HG02623 (cell line): ENCODE results near the gene ABCC1.
"Not testable (repeated sequence)": the region's sequence is repeated elsewhere in the genome, so short reads cannot be mapped to it uniquely, and the experiment has no call there.

Experiments used
- ATAC-seq: cut with Tn5 transposase; IDR thresholded peaks from one replicate; pipeline ENCODE4 v1.9.1; 2021; ENCODE audit warnings: moderate library complexity; ENCODE audit not compliant: unreplicated experiment

Gene ABCC1

DNA sequence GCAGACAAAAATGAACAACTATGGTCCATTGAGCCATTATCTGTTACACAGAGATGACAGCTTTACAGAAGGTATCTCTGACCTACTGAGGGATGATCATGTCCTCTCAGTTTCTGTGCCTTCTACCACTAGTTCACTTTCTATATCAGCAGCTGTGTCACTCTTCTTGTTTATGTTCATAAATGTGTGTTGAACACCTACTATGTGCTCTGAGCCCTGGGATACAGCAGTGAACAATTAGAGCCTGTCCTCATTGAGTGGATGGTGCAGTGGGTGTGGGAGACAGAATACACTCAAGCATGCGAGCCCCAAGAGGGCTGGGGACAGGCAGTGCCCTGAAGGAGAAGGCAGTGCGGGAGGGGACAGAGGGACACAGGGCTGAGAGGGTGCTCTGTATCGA is 181.8 kb downstream of the ABCC1 start:
- ATAC-seq = no peak

DNA sequence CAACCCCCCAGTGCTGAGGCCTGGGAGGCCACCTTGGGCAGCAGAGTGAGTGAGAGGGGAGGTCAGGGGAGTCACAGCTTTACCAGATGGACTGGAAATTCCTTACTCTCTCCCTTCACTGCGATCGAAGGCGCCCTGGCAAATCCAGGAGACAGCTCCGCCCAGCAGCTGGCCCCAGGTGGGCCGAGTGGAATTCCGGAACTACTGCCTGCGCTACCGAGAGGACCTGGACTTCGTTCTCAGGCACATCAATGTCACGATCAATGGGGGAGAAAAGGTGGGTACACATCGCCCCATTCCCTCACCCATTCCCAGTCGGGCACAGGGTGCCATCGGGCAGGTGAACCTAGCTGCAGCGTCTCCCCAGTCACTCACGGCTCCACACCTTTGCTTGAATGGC is 182.2 kb downstream of the ABCC1 start:
- ATAC-seq = no peak

DNA sequence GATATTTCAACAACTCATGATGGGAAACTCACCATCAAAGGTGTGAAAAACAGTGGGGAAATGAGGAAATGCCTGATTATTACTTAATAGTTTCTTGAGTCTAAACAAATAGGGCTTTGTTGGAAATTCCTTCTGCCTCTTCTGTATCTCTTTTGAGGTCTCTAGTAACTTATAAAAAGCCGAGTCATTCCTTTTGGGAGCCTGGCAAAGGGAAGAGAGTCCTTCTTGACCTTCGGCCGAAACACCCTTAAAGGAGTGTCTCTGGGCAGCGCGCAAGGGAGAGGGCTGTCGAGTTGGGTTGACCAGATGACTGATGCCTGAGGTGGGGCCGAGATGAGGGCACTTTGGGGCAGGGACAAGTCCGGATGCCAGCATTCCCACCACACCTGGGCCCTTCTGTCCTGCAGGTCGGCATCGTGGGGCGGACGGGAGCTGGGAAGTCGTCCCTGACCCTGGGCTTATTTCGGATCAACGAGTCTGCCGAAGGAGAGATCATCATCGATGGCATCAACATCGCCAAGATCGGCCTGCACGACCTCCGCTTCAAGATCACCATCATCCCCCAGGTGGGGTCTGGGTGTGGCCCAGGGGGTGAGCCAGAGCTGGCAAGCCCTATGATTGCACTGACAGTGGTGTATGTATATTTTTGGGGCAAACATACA is 184.7 kb downstream of the ABCC1 start:
- no peak for ATAC-seq

DNA sequence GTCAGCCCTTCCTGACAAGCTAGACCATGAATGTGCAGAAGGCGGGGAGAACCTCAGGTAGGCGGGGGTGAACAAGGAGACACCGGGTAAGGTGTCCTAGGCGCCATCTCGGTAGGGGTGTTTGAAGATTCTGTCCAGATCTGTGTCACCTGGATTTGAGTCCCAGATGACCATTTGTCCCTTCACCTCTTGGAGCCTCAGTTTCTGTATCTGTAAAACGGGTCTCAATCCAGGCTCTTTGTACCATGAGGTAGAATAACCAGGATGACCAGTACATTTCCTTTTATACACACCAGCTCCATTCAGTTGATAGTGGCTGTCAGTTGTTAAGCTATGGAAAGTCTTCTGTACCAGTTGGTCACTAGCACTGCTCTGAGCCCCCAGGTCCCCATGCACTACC is 187.2 kb downstream of the ABCC1 start:
- no peak for ATAC-seq

DNA sequence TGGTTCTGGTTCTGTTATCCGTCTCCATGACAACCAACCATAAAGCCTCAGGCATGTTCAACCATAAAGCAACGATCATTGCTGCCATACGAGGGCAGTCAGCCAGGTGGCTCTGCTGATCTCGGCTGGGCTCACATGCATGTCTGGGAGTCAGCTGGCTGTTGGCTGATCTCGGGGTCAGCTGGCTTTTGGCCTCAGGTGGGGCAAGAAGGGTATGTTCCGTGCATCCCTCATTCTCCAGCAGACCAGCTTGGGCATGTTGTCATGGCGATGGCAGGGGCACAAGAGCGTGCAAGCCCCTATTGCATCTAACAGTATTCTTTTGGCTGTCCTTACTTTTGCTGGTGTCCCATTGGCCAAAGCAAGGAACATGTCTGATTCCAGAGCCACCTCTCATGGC is 187.7 kb downstream of the ABCC1 start:
- no peak for ATAC-seq

DNA sequence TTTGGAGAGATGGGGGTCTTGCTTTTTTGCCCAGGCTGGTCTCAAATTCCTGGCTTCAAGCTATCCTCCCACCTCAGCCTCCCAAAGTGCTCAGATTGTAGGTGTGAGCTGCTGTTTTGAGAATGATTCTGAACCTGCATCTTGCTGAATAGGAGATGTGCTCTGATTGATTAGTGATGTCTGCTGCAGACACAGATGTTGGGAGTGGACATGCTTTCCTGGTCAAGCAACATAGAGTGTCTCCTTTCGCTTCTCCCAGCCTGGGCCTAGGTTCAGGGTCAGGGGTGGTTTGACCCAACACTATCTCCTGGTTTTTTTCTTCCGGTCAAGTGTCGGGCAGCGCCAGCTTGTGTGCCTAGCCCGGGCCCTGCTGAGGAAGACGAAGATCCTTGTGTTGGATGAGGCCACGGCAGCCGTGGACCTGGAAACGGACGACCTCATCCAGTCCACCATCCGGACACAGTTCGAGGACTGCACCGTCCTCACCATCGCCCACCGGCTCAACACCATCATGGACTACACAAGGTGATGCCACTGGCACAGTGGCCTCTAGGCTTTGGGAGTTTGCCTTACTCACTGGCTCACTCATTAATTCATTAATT is 188.7 kb downstream of the ABCC1 start:
- no peak for ATAC-seq

DNA sequence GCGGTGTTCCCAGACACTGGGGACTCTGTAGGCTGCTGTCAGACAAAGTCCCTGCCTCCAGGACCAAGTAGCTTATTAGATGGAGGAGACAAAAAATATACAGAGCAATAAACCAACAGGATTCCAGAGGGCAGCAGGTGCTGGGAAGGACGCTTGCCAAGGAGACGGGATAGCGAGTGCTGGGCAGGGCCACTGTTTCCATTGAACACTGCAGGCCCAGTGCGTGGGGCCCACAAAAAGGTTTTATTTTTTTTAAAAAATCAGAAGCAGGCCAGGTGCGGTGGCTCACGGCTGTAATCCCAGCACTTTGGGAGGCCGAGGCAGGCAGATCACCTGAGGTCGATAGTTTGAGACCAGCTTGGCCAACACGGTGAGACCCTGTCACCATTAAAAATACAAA is 189.6 kb downstream of the ABCC1 start:
- no peak for ATAC-seq

DNA sequence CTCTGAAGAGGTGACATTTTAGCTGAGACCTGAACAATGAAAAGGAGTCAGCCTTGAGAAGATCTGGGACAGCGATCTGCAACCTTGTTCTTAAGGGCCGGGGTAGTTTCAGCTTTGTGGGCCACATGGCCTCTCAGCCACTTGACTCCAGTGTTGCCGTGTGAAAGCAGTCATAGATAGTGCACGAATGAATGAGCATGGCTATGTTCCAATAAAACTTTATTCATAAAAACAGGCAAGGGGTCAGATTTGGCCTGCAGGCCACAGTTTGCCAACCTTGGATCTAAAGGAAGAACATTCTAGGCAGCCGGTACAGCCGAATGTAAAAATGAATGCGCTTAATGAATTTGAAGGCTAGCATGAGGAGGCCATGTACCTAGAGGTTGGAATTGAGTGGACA is 190.4 kb downstream of the ABCC1 start:
- ATAC-seq = no peak

DNA sequence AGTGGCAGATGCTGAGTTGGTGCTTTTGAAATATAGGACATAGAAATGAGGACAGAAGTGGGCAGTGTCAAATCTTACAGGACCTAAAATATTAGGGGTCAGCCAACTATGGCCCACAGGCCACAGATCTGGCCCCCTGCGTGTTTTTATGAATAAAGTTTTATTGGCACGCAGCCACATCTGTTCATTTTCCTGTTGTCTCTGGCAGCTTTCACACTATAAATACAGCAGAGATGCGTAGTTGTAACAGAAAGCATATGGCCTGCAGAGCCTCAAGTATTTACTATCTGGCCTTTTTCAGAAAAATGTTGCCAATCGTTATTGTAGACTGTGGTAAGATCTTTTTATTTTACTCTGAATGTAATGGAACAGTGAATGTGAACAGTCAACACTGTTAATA is 191.1 kb downstream of the ABCC1 start:
- no peak for ATAC-seq

DNA sequence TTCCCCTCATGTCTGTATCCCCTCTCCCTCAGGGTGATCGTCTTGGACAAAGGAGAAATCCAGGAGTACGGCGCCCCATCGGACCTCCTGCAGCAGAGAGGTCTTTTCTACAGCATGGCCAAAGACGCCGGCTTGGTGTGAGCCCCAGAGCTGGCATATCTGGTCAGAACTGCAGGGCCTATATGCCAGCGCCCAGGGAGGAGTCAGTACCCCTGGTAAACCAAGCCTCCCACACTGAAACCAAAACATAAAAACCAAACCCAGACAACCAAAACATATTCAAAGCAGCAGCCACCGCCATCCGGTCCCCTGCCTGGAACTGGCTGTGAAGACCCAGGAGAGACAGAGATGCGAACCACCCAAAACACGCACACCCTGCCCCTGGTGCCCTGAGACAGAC is 191.7 kb downstream of the ABCC1 start:
- ATAC-seq = no peak

DNA sequence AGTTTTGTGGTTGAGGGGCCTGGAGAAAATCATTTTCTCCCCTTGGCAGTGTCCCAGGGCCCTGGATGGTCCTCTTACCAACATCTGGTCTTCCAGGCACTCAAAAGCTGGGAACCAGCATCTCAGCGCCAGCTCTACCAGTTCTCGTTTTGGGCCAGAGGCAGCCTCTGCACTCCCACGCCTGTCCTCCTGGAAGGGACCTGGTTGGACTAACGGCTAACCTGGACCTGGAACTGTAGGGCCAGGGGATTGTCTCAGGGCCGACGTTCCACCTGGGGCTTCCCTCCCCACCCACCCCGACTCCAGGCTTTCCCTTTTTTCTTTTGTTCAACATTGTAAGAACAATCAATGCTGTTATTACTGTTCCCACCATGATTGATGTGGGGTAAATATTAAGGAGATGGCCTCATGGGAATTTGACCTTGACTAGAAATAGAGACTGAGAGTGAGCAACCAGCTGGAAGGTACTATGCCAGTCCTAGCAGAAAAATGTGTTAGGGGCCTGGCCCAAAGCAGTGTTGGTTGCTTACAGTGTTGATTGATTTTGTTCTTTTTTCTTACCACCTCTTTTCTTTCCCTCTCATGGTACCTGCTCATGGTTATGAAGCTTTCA is 192.5 kb downstream of the ABCC1 start:
- no peak for ATAC-seq

DNA sequence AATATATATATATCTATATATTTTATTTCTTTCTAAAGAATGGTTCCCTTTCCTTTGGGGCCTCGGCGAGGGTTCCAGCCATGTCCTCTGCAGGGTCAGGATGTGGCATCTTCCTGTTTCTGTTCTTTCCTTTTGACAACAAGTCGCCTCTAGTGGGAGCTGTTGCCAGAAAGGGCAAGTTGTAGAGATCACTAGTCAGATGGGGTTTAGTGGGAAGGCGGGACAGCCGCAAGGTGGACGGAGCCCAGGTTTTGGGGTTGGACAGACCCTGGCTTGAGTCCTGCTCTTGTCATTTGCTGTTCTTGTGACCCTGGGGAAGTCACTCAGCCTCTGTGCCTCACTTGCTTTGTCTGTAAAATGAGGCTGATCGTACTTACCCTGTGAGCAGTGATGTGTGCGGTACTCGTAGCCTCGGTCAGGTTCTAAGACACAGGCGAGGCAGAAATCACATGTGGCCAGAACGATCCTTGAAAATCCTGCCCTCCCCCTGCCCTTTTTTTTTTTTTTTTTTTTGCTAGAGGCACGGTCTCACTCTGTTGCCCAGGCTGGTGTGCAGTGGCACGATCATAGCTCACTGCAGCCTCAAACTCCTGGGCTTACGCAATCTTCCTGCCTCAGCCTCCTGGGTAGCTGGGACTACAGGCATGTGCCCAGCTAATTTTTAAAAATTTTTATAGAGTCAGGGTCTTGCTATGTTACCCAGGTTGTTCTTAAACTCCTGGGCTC is 193.8 kb downstream of the ABCC1 start:
- ATAC-seq = no peak

DNA sequence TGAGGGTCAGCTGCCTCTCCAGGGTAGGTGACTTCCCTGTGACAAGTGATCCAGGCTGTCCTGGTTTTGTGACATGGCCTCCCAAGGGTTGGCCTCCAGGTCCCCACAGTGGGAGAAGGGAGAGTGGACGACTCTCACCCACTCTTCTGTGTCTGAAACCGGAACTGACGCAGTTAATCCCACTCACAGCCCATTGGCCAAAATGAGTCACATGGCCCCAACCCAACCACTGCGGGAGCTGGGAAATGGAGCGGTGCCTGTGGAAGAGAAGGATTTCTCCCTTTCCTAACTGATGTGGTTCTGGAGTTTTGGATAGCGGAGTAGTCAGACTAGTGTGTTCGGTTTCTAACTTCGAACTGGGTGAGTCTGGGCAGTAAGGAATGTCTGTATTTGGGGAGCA is 194.5 kb downstream of the ABCC1 start:
- no peak for ATAC-seq

DNA sequence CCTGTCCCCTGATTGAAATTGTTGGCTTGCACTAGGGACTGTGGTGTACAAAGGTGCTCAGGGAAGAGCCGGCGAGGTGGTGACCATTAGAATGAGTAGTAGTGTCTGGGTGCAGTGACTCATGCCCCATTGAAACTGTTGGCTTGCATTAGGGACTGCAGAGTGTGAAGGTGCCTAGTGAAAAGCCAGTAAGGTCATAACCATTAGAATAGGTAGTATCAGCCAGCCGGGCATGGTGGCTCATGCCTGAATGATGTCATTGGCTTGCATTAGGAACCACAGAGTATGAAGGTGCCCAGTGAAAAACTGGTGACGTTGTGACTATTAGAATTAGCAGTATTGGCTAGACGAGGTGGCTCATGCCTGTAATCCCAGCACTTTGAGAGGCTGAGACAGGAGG is 195.0 kb downstream of the ABCC1 start:
- no peak for ATAC-seq

DNA sequence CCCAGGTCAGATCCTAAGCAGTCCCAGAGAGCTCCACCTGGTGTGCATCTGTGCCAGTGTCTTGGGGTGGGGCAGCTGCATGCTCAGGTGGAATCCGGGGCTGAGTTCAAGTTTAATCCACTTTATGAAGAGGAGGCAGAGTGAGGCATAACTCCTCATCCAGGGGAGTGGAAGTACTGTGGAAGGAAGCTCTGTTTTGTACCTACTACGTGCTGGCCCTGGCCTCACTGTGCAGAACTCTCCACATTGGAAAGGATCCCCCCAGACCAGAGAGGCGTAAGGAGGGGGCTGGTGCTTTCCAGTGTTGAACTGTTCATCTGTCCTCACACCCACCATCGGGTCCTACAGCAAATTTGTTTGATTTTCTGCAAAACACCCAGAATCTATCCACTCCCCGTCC is 195.9 kb downstream of the ABCC1 start:
- no peak for ATAC-seq

DNA sequence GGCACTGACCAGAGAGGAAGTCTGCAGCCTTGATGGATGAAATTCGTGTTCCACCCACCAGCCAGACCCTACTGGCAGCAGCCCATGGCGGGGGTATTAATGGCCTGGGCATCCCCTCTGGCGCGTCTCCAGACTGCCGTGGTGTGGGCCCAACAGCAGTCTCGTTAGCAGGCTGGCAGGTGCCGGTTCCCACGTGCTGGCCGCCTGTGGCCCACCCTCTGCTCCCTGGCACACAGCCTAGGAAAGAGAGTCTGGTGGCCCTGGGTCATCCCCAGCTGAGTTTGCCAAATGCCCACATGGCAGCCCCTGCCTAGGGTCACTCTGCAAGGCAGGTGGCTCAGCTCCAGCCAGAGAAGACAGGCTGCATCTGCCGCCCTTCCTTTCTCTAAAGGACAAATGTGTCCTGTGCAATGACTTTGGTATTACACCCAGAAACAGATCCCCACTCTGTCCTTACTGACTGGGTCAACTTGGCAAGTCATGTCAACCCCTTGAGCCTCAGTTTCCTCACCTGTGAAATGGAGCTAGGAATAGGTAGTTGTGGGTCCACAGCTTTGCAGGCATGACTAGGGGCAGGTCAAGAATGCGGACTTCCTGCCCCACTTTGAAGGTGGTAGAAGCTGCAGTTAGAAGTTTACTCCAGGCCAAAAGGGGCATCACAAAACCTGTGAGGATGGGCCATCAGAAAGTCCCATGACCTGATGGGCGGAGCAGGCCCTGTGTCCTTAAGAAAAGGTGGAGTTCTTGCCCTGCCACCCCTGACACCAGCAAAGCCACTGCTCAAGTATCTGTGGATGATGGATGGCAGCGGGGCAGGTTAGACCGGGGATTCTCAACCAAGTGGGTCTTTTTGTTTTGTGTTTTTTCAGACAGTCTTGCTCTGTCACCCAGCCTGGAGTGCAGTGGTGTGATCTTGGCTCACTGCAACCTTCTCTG is 197.2 kb downstream of the ABCC1 start:
- no peak for ATAC-seq

DNA sequence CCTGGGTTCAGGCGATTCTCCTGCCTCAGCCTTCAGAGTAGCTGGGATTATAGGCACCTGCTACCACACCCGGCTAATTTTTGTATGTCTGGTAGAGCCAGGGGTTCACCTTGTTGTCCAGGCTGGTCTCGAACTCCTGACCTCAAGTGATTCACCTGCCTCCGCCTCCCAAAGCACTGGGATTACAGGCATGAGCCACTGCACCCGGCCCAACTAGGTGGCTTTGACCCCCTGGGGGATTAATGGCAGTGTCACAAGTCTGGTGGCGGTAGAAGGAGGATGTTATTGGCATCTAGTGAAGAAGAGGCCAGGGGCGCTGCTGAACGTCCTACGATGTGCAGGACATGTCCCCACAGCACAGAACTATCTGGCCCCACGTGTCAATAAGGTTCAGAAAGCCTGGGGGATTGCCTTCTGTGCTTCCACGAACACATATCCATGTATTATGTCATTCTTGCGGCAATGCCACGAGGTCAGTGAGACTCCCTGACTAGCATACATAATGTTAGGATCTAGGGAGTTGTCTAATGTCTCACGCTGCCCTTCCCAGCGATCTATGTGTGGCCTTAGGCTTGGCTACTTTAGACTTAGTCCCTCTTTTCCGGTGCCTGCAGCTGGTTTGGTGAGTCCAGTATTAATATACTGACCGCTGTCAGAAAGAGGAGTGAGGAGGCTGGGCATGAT is 198.0 kb downstream of the ABCC1 start:
- no peak for ATAC-seq

DNA sequence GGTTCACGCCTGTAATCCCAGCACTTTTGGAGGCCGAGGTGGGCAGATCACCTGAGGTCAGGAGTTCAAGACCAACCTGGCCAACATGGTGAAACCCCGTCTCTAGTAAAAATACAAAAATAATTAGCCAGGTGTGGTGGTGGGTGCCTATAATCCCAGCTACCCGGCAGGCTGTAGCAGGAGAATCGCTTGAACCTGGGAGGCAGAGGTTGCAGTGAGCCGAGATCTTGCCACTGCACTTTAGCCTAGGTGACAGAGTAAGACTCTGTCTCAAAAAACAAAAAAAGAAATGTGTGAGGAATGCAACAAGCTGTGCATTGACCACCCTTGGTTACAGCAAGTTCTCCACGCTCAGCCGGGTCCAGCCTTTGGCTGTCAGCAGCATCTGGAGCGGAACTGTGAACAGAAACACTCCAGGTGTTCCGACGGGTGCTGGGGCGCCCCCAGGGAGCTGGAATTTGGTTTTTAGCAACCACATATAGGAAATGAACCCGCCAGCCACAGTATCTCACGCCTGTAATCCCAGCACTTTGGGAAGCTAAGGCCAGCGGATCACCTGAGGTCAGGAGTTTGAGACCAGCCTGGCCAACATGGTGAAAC is 198.7 kb downstream of the ABCC1 start:
- not testable (repeated sequence) for ATAC-seq

DNA sequence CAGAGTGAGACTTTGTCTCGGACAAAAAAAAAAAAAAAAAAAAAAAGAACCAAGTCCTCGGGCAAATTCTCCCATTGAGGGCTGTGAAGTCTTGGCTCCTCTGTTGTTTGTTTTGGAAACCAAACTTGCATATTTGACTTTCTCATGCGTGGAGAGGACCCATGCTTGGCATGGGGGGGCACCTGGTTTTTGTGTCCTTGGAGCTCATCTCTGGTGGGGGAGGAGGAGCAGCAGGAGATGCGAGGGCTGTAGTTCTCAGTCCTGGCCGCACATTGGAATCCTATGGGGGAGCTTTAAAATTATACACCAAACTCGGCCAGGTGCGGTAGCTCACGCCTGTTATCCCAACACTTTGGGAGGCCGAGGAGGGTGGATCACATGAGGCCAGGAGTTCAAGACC is 199.3 kb downstream of the ABCC1 start:
- ATAC-seq = no peak

DNA sequence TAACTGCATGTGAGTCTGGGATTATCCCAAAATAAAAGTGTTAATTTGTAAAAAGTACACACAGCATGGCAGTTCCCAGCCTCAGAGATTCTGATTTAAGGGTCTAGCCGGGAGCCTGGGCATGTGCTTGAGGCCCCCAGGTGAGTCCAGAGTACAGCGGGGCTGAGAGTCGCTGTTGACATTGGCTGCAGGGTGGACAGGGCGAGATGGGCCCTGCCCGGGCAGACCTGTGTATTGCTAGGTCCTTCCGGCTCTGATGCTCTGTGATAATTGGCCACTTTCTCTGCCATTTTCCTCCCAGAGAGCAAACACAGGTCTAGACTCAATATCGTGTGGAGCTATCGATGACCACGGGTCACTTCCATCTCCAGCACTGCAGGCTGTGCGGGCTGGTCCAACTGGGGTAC is 200.3 kb downstream of the ABCC1 start:
- no peak for ATAC-seq
